ENCODE data around the gene TPT1. TPM values are rescaled to one million over a fixed set of nuclear protein-coding genes. Genes with fewer than 3 reads are reported as not detected.
"Not testable (repeated sequence)": the region's sequence is repeated elsewhere in the genome, so short reads cannot be mapped to it uniquely, and the experiment has no call there.

The TPT1 gene
- 2,623 and 5,269 TPM in 2 replicates for total RNA-seq (ENCODE audit: low replicate concordance)

- peak within 1 kb of the TSS; percentile 94 for H3K4me3 ChIP-seq (ENCODE audit: low read depth, low read length)
- TF ChIP-seq CTCF (IDR thresholded peaks at IDR 0.05; ENCODE audit: insufficient read depth, low read length): no peak
- DNase-seq (ENCODE audit: low read depth): peak; percentile 99
Observed at GRCh38 chr13:45341034-45341798, at the start of gene TPT1. Gene TPT1 (minus strand): TSS chr13:45341183. CDS start chr13:45341069, 114 bp downstream.

- not testable (repeated sequence) for H3K4me3 ChIP-seq (ENCODE audit: low read depth, low read length); DNase-seq (ENCODE audit: low read depth)
Observed at GRCh38 chr13:45390348-45390747, 49.4 kb upstream of the TPT1 start.

GRCh38 chr13:45388664-45389063 is 47.7 kb upstream of the TPT1 start:
- DNase-seq (ENCODE audit: low read depth): no peak
- no peak for TF ChIP-seq CTCF (IDR thresholded peaks at IDR 0.05; ENCODE audit: insufficient read depth, low read length)
- H3K4me3 ChIP-seq (ENCODE audit: low read depth, low read length): no peak overlapping the region

- not testable (repeated sequence) for H3K4me3 ChIP-seq (ENCODE audit: low read depth, low read length)
Observed at GRCh38 chr13:45386892-45387575, 46.1 kb upstream of the TPT1 start.

GRCh38 chr13:45385907-45386553 is 45.0 kb upstream of the TPT1 start:
- no peak for DNase-seq (ENCODE audit: low read depth)
- TF ChIP-seq CTCF (IDR thresholded peaks at IDR 0.05; ENCODE audit: insufficient read depth, low read length): no peak
- no peak overlapping the region for H3K4me3 ChIP-seq (ENCODE audit: low read depth, low read length)

More at GRCh38 chr13:45386892-45387575, 46.1 kb upstream of the TPT1 start:
- not testable (repeated sequence) for DNase-seq (ENCODE audit: low read depth)

GRCh38 chr13:45385320-45385719 is 44.3 kb upstream of the TPT1 start:
- H3K4me3 ChIP-seq (ENCODE audit: low read depth, low read length): no peak overlapping the region
- TF ChIP-seq CTCF (IDR thresholded peaks at IDR 0.05; ENCODE audit: insufficient read depth, low read length): no peak
- DNase-seq (ENCODE audit: low read depth): no peak

GRCh38 chr13:45384474-45385174 is 43.6 kb upstream of the TPT1 start:
- DNase-seq (ENCODE audit: low read depth): no peak
- no peak for TF ChIP-seq CTCF (IDR thresholded peaks at IDR 0.05; ENCODE audit: insufficient read depth, low read length)
- H3K4me3 ChIP-seq (ENCODE audit: low read depth, low read length): no peak overlapping the region

GRCh38 chr13:45382739-45383138 is 41.8 kb upstream of the TPT1 start:
- not testable (repeated sequence) for DNase-seq (ENCODE audit: low read depth); H3K4me3 ChIP-seq (ENCODE audit: low read depth, low read length)
